Neural progenitor cell (in vitro differentiated cells): Measurements from ENCODE around the gene ZDHHC14.

Experiments used
- EZH2 ChIP-seq: fragments of 200-600 bp; sonication (generic); IDR thresholded peaks from 2 replicates; pipeline ENCODE4 v1.6.1; 2017; ENCODE audit warnings: antibody characterized with exemption, mild to moderate bottlenecking, moderate library complexity
- EZH2phosphoT487 ChIP-seq: fragments of 200-600 bp; sonication (generic); IDR thresholded peaks from 2 replicates; pipeline ENCODE4 v1.6.1; 2017; ENCODE audit warnings: antibody characterized with exemption
- TF ChIP-seq, protein P1 (sequence below): fragments of 200-600 bp; sonication (generic); IDR thresholded peaks from 2 replicates; pipeline ENCODE4 v1.5.1; 2017; ENCODE audit warnings: antibody characterized with exemption, mild to moderate bottlenecking

DNA sequence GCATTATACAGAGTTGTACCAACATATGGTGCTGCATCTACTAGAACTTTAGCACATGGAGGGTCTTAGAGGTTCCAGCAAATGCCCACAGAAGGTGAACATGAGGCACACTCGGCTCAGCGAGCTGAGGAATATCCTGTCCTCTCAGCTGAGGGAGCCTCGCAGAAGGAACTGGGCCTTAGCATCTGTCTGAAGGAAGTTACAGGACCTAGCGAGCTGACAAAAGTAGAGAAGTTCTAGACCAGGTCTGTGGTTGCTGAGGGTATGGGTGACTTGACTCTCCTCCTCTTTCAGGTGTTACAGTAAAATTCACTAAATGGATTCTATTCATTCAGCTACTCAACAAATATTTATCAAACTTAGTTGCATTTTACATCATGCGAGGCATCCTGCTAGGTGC lies 157.2 kb downstream of the ZDHHC14 start:
- TF ChIP-seq, protein P1, sequence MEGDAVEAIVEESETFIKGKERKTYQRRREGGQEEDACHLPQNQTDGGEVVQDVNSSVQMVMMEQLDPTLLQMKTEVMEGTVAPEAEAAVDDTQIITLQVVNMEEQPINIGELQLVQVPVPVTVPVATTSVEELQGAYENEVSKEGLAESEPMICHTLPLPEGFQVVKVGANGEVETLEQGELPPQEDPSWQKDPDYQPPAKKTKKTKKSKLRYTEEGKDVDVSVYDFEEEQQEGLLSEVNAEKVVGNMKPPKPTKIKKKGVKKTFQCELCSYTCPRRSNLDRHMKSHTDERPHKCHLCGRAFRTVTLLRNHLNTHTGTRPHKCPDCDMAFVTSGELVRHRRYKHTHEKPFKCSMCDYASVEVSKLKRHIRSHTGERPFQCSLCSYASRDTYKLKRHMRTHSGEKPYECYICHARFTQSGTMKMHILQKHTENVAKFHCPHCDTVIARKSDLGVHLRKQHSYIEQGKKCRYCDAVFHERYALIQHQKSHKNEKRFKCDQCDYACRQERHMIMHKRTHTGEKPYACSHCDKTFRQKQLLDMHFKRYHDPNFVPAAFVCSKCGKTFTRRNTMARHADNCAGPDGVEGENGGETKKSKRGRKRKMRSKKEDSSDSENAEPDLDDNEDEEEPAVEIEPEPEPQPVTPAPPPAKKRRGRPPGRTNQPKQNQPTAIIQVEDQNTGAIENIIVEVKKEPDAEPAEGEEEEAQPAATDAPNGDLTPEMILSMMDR: no peak
- TF ChIP-seq EZH2phosphoT487: no peak
- TF ChIP-seq EZH2: no peak
